ENCODE results near the gene CNTN4.

CNTN4 gene

DNA sequence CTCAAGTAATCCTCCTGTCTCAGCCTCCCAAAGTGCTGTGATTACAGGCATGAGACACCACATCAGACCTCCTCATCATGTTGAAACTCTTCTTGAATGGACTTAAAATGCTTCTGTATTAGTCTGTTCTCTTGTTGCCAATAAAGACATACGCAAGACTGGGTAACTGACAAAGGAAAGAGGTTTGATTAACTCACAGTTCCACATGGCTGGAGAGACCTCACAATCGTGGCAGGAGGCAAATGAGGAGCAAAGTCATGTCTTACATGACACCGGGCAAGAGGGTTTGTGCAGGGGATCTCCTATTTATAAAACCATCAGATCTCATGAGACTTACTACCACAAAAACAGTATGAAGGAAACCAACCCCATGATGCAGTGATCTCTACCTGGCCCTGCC, 113.5 kb downstream of the CNTN4 start:
- TF ChIP-seq, protein P1, sequence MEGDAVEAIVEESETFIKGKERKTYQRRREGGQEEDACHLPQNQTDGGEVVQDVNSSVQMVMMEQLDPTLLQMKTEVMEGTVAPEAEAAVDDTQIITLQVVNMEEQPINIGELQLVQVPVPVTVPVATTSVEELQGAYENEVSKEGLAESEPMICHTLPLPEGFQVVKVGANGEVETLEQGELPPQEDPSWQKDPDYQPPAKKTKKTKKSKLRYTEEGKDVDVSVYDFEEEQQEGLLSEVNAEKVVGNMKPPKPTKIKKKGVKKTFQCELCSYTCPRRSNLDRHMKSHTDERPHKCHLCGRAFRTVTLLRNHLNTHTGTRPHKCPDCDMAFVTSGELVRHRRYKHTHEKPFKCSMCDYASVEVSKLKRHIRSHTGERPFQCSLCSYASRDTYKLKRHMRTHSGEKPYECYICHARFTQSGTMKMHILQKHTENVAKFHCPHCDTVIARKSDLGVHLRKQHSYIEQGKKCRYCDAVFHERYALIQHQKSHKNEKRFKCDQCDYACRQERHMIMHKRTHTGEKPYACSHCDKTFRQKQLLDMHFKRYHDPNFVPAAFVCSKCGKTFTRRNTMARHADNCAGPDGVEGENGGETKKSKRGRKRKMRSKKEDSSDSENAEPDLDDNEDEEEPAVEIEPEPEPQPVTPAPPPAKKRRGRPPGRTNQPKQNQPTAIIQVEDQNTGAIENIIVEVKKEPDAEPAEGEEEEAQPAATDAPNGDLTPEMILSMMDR (IDR thresholded peaks at IDR 0.05), result no peak
- no peak for DNase-seq (ENCODE audit: low spot score)
- Histone ChIP-seq H3K27ac (no peak overlapping the region), H3K4me3 (no peak overlapping the region)

DNA sequence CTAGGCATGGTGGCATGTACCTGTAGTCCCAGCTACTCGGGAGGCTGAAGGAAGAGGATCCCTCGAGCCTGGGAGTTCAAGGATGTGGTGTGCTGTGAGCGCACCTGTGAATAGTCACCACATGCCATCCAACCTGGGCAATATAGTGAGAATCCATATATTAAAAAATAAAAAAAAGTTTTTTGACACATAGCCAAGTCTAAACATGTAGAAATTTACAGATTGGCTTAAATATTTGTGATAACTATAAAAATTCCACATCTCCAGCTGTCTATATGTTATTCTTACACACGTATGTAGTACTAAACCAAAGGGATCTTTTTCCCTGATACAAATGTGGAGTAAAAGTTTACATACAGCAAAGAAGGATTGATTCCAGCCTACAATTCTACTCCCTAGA, 119.7 kb downstream of the CNTN4 start:
- no peak for DNase-seq (ENCODE audit: low spot score)
- Histone ChIP-seq H3K27ac (no peak overlapping the region), H3K4me3 (no peak overlapping the region)
- TF ChIP-seq, protein P1 (IDR thresholded peaks at IDR 0.05), result no peak

DNA sequence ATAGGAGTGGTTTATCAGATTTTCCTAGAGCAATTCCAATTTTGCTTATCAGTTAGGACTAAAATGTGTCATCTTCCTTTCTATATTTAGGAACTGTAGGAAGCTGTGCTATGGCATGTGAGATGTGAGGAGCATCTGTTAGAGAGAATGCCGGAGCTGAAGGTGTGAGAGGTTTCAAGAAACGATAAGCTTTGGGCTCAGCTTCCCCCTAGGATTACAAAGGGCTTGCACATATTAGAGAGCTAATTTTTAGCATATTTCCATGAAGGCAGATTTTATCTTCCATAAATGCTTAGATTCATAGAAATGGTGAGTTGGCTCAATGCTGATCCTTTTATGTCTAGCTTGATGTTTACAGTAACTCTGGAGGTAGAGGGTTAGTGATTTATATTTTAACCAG, 120.2 kb downstream of the CNTN4 start:
- TF ChIP-seq, protein P1 (IDR thresholded peaks at IDR 0.05), result no peak

DNA sequence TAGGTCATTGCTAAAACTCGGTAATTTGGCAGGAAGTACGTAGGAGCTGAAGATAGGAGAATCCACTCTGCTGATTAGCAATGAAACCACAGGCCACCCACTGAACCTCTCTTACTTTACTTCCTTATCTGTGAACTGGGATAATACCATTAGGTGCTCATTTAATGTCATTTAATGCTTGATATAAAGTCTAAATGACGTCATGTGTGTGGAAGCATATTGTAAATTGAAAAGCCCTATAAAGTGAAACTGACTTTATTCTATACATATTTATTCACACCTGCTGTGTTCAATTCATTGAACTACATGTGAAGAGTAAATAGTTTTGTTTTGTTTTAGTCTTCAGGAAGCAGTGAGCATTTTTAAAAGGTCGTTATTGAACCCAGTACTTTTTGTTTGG, 137.5 kb downstream of the CNTN4 start:
- DNase-seq (ENCODE audit: low spot score), result no peak
- TF ChIP-seq, protein P1 (IDR thresholded peaks at IDR 0.05), result no peak
- H3K27ac ChIP-seq, result no peak overlapping the region
- no peak overlapping the region for H3K4me3 ChIP-seq

More for the DNA sequence above, 120.2 kb downstream of the CNTN4 start:
- H3K4me3 ChIP-seq, result no peak overlapping the region
- no peak overlapping the region for H3K27ac ChIP-seq
- no peak for DNase-seq (ENCODE audit: low spot score)

DNA sequence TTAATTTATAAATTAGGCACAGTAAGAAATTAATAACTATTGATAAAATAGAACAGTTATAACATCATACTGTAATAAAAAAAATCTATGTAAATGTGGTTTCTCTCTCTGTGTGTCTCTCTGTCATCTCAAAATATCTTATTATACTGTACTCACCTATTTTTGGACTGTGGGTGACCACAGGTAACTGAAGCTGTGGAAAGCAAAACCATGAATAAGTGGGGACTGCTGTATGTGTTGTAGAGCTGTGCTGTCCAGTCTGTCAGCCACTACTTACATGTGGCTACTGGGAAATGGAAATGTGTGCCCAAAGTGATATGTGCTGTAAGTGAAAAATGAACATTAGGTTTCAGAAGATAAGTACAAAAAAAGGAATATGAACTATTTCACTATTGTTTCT, 145.5 kb downstream of the CNTN4 start:
- Histone ChIP-seq H3K27ac (no peak overlapping the region), H3K4me3 (no peak overlapping the region)
- no peak for DNase-seq (ENCODE audit: low spot score)
- TF ChIP-seq, protein P1 (IDR thresholded peaks at IDR 0.05), result no peak

DNA sequence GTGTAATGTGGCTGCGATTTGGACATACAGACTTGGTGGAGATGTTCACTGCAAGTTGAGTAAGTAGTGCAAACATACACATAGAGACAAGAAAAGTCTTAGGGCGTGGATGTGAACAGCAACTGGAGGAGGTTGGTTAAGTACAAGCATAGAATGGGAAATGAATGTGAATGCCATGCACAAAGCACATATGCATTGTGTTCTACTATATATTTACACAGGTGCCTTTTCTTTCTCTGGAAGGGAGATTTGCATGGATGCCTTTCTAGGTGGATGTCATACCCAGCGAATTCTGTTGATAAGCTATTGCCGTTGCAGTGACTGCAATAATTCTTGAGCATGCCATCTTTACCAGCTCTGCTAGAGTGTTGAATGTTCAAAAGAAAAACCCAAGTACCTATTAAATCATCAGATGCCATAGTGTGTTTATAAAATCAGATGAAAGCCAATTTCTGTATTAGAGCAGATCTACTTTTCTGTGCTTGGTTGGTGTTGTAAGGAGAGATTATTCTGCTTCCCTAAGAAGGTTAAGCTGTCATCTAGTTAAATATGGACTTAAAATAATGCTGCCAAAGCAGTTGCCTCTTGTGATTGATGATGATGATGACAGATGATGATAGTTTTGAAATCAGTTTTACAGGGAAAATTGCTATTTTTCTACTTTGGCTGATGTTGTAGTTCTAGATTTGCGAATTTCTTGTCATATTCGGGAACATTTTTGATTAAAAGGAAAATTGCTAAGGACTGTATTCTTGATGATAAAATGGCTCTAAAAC, 148.4 kb downstream of the CNTN4 start:
- Histone ChIP-seq H3K27ac (no peak overlapping the region), H3K4me3 (no peak overlapping the region)
- DNase-seq (ENCODE audit: low spot score), result no peak
- TF ChIP-seq, protein P1 (IDR thresholded peaks at IDR 0.05), result no peak

DNA sequence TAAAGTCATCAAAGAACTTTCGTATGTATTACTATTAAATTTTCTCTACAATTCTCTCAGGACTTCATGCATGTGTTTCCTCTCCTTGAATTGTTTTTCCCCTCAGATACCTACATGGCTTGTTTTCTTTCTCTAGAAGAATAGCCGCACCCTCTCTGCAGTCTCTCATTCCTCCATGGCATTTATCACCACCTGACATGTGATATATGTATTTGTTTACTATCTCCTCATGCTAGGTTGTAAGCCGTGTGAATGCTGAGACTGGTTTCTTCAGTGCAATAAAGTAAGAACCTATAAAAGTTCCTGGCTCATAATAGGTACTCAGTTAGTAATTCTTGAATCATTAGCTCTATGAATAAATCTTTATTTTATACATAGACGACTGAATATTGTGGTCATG, 149.2 kb downstream of the CNTN4 start:
- TF ChIP-seq, protein P1 (IDR thresholded peaks at IDR 0.05), result no peak
- DNase-seq (ENCODE audit: low spot score), result no peak
- Histone ChIP-seq H3K27ac (no peak overlapping the region), H3K4me3 (no peak overlapping the region)

All from coronary artery (tissue), 2 donors.